Large intestine (tissue), 3 donors: ENCODE measurements around the gene STK4. TPM values are rescaled to one million over a fixed set of nuclear protein-coding genes. Genes with fewer than 3 reads are reported as not detected.

Source experiments
- DNase-seq, 2 donors: peaks; one replicate each; pipeline versions ENCODE4 v3.0.0 to v3.0.0-alpha.2; 2013
- H3K27ac ChIP-seq: one replicate; pipeline ENCODE4 v1.5.1; 2013; ENCODE audit warnings: low read length
- H3K27me3 ChIP-seq: 2 replicates; pipeline ENCODE4 v1.6.1; 2013; ENCODE audit warnings: low read length; ENCODE audit not compliant: control insufficient read depth, insufficient read depth
- H3K36me3 ChIP-seq: 2 replicates; pipeline ENCODE4 v1.6.1; 2013; ENCODE audit warnings: low read length; ENCODE audit not compliant: control insufficient read depth, insufficient read depth
- H3K4me1 ChIP-seq: one replicate; pipeline ENCODE4 v1.6.1; 2013; ENCODE audit warnings: low read length; ENCODE audit not compliant: control insufficient read depth, insufficient read depth
- H3K4me3 ChIP-seq: one replicate; pipeline ENCODE4 v1.5.1; 2013; ENCODE audit warnings: low read length
- H3K9me3 ChIP-seq: one replicate; pipeline ENCODE4 v1.6.1; 2013; ENCODE audit warnings: mild to moderate bottlenecking, low read depth, low read length, moderate library complexity; ENCODE audit not compliant: control insufficient read depth
- WGBS: methylation state at CpG from one replicate; pipeline ENCODE4 v1.1.5; 2013; ENCODE audit warnings: low lambda C conversion rate; ENCODE audit not compliant: insufficient coverage; 5-methylcytosine and 5-hydroxymethylcytosine counted together
- polyA plus RNA-seq: library from polyadenylated mRNA; unstranded; fragments of 120-200 nt; gene quantifications from one replicate; pipeline ENCODE4 v1.2.1, GENCODE V29; 2013

The STK4 gene
- polyA plus RNA-seq, 1 donor = 15.8 TPM

DNA sequence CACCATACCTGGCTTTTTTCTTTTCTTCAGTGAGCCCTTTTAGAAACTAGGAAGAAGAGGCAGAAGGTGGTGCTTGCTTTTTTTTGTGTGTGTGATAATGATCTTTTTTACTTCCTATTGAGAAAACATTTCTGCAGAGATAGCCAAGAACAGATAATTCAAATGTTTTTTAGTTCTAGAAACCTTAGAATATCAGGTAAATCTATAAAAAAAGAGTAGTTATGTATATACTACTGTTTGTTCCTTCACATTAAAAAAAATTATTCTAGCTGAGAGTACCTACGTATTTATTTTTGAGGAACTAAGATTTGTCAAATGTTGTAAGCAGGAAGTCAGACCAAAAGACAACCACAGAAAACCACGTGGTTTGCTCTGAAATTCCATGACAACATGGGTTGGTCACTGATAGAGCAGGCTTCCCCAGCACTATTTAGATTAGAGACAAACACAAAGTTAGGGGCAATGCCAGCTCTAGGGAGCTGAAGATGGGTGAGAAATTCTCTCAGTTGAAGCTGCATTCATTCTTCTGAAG lies 12.8 kb downstream of the STK4 start:
- Histone ChIP-seq H3K27ac (peak overlapping the region; percentile 17), H3K9me3 (no peaks in the 10 kb centered on the region), H3K36me3 (peaks cover 43% of the 10 kb centered on the region), H3K27me3 (no peaks in the 10 kb centered on the region), H3K4me1 (no peaks in the 10 kb centered on the region), H3K4me3 (no peak overlapping the region)
- DNase-seq = peak in 1 of 2 donors; percentile 37
- no CpG with 5 or more reads among the region's 2 CpGs for WGBS

- H3K4me3 ChIP-seq = no peak overlapping the region
- no peak overlapping the region for H3K27ac ChIP-seq
- H3K36me3 ChIP-seq = peaks cover 38% of the 10 kb centered on the region
- WGBS = 88% methylated on average over 1 of the region's 8 CpGs
- H3K4me1 ChIP-seq = no peaks in the 10 kb centered on the region
- DNase-seq = no peak
- H3K27me3 ChIP-seq = no peaks in the 10 kb centered on the region
- no peaks in the 10 kb centered on the region for H3K9me3 ChIP-seq
Observed at GRCh38 chr20:44981736-44982406, 15.6 kb downstream of the STK4 start.

DNA sequence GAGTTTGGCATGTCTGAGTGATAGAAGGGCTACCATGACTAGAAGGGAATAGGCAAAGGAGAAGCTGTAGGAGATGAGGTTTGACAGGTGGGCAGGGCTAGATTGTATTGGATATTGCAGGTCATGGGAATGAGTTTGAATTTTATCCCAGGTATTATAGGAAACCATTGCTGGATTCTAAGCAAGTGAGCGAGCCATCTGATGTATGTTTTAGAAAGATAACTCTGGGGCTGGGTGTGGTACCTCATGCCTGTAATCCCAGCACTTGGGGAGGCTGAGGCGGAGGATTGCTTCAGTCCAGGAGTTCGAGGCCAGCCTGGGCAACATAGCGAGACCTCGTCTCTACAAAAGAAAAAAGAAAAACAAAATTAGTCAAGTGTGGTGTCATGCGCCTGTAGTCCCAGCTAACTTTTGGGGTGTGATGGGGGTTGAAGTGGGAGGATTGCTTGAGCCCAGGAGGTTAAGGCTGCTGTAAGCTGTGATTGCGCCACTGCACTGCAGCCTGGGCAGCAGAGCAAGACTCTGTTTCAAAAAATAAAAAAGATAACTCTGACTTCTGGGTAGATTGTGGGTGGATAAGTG lies 16.9 kb downstream of the STK4 start:
- no peak for DNase-seq
- Histone ChIP-seq H3K4me1 (no peaks in the 10 kb centered on the region), H3K4me3 (no peak overlapping the region), H3K27ac (no peak overlapping the region), H3K27me3 (no peaks in the 10 kb centered on the region), H3K9me3 (no peaks in the 10 kb centered on the region), H3K36me3 (peaks cover 35% of the 10 kb centered on the region)
- no CpG with 5 or more reads among the region's 7 CpGs for WGBS

DNA sequence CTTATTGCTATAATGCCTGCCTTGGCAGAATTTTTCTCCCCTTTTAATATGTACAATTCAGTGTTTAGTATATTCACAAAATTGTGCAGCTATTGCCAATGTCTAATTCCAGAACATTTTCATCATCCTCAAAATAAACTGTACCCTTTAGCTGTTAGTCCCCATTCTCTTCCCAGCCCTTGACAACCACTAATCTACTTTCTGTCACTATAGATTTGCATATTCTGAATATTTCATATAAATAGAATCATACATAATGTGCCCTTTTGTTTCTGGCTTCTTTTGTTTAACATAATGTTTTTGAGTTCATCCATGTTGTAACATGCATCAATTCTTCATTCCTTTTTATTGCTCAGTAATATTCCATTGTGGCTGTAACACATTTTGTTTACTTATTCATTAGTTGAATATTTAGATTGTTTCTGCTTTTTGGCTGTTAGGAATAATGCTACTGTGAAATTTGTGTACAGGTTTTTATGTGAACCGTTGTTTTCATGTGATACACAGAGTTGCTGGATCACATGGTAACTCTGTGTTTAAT lies 22.4 kb downstream of the STK4 start:
- Histone ChIP-seq H3K36me3 (peaks cover 14% of the 10 kb centered on the region), H3K4me1 (no peaks in the 10 kb centered on the region), H3K9me3 (no peaks in the 10 kb centered on the region), H3K27me3 (no peaks in the 10 kb centered on the region), H3K27ac (no peak overlapping the region), H3K4me3 (no peak overlapping the region)
- DNase-seq = no peak
- 100% methylated on average over 1 of the region's 1 CpG for WGBS

DNA sequence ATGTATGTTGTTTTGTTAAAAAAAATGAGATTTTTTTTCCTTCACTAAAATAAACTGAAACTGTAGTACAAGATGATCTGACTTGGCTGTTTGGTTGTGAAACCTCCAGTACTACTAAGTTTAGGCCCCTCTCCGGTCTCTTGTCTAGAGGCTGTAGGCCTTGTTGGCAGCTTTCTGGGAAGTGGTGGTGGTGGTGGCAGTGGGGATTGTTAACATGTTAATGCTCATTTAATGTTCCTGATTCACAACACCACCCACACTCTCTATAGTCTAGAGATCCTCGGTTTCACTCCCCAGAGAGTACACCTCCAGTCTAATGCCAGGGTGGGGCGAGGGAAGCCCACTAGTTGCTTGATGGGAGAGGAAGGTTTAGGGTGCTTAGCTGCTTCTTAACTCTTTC lies 24.1 kb downstream of the STK4 start:
- H3K4me1 ChIP-seq = no peaks in the 10 kb centered on the region
- H3K9me3 ChIP-seq = no peaks in the 10 kb centered on the region
- H3K36me3 ChIP-seq = peaks cover 9% of the 10 kb centered on the region
- H3K4me3 ChIP-seq = no peak overlapping the region
- no peak for DNase-seq
- no peaks in the 10 kb centered on the region for H3K27me3 ChIP-seq
- no peak overlapping the region for H3K27ac ChIP-seq
- WGBS = no CpG with 5 or more reads among the region's 3 CpGs

- Histone ChIP-seq H3K27me3 (no peaks in the 10 kb centered on the region), H3K9me3 (no peaks in the 10 kb centered on the region), H3K36me3 (peaks cover 12% of the 10 kb centered on the region), H3K4me1 (no peaks in the 10 kb centered on the region), H3K27ac (no peak overlapping the region), H3K4me3 (no peak overlapping the region)
- no peak for DNase-seq
Observed at GRCh38 chr20:44990957-44991356, 24.6 kb downstream of the STK4 start.

DNA sequence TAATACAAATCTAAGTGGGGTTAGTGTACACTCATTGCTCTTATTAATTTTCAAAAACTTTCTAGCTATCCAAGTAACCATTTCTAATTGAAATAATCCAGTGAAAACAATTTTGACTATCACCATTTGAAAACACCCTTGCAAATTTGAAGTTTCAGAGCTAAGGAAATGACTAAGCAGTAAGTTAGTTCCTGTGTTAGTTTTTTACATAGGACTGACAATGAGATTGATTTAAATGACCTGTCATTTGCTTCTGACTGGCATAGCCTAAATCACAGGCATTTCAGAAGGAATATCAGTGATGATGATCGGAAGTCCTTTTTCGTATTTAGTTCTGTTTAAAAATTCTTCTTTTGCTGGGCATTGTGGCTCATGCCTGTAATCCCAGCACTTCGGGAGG lies 27.0 kb downstream of the STK4 start:
- no peak for DNase-seq
- Histone ChIP-seq H3K9me3 (no peaks in the 10 kb centered on the region), H3K27ac (no peak overlapping the region), H3K27me3 (no peaks in the 10 kb centered on the region), H3K4me3 (no peak overlapping the region), H3K4me1 (no peaks in the 10 kb centered on the region), H3K36me3 (peaks cover 24% of the 10 kb centered on the region)
- 100% methylated on average over 1 of the region's 3 CpGs for WGBS

- no peak for DNase-seq
- H3K4me3 ChIP-seq = no peak overlapping the region
- no peaks in the 10 kb centered on the region for H3K9me3 ChIP-seq
- H3K27ac ChIP-seq = no peak overlapping the region
- peaks cover 44% of the 10 kb centered on the region for H3K36me3 ChIP-seq
- 100% methylated on average over 2 of the region's 6 CpGs for WGBS
- H3K4me1 ChIP-seq = no peaks in the 10 kb centered on the region
- no peaks in the 10 kb centered on the region for H3K27me3 ChIP-seq
Observed at GRCh38 chr20:44997171-44997570, 30.9 kb downstream of the STK4 start.

- no peak for DNase-seq
- Histone ChIP-seq H3K4me3 (no peak overlapping the region), H3K9me3 (no peaks in the 10 kb centered on the region), H3K36me3 (peaks cover 46% of the 10 kb centered on the region), H3K4me1 (no peaks in the 10 kb centered on the region), H3K27me3 (no peaks in the 10 kb centered on the region), H3K27ac (no peak overlapping the region)
- WGBS = 100% methylated on average over 2 of the region's 5 CpGs
Observed at GRCh38 chr20:44997668-44998067, 31.4 kb downstream of the STK4 start.

- peaks cover 16% of the 10 kb centered on the region for H3K36me3 ChIP-seq
- DNase-seq = no peak
- H3K9me3 ChIP-seq = no peaks in the 10 kb centered on the region
- H3K27me3 ChIP-seq = no peaks in the 10 kb centered on the region
- no peak overlapping the region for H3K4me3 ChIP-seq
- no peak overlapping the region for H3K27ac ChIP-seq
- H3K4me1 ChIP-seq = no peaks in the 10 kb centered on the region
Observed at GRCh38 chr20:45008521-45009049, 42.3 kb downstream of the STK4 start.
